ENCODE data around the gene SETX.

GRCh38 chr9:132350861-132351315 is 3.9 kb downstream of the SETX start:
- TF ChIP-seq CTCF (IDR thresholded peaks at IDR 0.05) (no peak), EZH2 (IDR thresholded peaks at IDR 0.05) (no peak)
